GM19395 (cell line): Measurements from ENCODE around the gene SPATA45.

Source experiments
- ATAC-seq: cut with Tn5 transposase; IDR thresholded peaks from one replicate; pipeline ENCODE4 v1.9.1; 2021; ENCODE audit warnings: mild to moderate bottlenecking, moderate library complexity; ENCODE audit not compliant: unreplicated experiment

The SPATA45 gene

DNA sequence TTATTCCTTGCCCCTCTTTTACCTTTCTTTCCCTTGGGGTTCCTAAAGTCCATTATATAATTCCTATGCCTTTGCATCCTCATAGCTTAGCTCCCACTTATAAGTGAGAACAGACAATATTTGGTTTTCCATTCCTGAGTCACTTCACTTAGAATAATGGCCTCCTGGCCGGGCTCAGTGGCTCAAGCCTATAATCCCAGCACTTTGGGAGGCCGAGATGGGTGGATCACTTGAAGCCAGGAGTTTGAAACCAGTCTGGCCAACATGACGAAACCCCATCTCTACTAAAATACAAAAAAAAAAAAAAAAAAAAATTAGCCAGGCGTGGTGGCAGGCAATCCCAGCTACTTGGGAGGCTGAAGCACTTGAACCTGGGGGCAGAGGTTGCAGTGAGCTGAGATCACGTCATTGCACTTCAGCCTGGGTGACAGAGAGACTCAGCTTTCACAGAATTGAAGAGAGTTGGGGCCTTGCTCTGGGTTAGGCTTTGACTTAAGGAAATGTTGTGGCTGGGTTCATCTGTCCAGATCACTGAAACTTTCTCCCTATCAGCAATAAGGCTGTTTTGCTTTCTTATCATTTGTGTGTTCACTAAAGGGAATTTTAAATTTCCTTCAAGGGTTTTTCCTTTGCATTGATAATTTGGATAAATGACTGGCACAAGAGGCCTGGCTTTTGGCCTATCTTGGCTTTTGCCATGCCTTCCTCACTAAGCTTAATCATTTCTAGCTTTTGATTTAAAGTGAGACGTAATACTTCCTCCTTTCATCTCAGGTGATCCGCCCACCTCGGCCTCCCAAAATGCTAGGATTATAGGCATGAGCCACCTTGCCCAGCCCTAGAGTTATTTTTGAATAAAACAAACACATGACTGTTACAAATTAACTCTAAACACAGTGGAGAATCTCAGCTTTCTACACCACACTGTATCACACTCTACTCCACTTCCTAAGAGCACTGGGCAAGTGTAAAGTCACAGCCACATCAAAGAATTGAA, 13.9 kb downstream of the SPATA45 start:
- ATAC-seq, result peak; percentile 91

DNA sequence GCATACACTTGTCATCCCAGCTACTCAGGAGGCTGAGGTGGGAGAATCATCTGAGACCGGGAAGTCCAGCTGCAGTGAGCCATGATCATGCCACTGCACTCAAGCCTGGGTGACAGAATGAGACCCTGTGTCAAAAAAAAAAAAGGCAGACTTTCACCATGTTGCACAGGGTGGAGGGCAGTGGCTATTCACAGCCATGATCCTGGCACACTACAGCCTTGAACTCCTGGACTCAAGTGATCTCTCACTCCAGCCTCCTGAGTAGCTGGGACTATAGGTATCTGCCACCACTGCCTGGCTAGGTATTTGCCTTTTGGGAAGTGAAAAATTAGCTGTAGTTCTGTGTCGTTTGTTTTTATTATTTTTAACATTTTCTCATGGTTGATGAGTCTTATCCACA, 19.1 kb downstream of the SPATA45 start:
- ATAC-seq, result no peak

- no peak for ATAC-seq
Measured at GRCh38 chr1:212827831-212828278, 19.6 kb downstream of the SPATA45 start.

- no peak for ATAC-seq
Measured at GRCh38 chr1:212827171-212827776, 20.2 kb downstream of the SPATA45 start.

- no peak for ATAC-seq
Measured at GRCh38 chr1:212825798-212826452, 21.5 kb downstream of the SPATA45 start.

GRCh38 chr1:212824201-212824600, 23.2 kb downstream of the SPATA45 start:
- no peak for ATAC-seq

DNA sequence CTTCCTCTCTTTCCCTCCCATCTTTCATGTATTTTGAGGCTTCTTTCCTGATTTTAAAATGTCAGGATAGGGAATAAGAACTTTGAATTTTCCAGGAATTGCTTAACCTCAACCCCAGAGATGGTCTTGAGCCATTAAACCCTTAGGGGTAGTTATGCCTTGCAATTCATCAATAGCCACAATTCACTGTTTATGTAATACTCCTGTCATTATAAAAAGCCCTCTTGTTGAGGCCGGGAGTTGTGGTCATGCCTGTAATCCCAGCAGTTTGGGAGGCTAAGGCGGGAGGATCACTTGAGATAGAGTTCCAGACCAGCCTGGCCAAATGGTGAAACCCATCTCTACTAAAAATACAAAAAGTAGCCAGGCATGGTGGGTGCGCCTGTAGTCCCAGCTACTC, 24.5 kb downstream of the SPATA45 start:
- no peak for ATAC-seq

GRCh38 chr1:212820969-212821368, 26.5 kb downstream of the SPATA45 start:
- no peak for ATAC-seq

- ATAC-seq, result peak; percentile 67
Measured at GRCh38 chr1:212819726-212820125, 27.7 kb downstream of the SPATA45 start.

DNA sequence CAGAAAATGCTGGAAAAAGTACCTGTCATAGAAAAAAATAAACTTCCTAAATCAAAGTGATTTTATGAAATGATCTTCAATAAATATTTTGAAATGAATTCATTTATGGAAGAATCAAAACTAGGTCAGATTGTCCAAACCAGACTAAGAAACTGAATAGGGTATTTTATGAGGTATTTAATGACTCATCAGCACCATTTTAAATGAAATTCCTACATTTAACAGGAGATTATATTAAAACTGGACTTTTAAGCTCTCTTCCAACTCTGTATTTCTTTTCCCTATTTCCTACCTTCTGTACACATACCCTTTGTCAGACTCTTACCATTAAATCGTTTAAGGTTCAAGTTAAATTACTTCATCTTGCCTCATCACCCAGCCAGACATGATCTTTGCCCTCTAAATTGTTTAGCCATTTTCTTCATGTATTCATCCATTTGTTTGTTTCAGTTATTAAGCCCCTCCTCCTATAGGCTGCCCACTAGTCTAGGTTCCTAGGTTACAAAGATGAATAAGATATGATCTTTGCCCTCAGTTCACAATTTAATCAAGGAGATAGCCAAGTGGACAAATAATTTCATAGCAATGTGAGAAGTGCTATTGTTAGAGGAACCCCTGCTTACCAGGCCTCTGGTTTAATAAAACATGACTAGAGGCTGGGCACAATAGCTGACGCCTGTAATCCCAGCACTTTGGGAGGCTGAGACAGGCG, 30.7 kb downstream of the SPATA45 start:
- ATAC-seq, result no peak

GRCh38 chr1:212814537-212815334, 32.7 kb downstream of the SPATA45 start:
- ATAC-seq, result no peak

- ATAC-seq, result no peak
Measured at GRCh38 chr1:212805767-212806166, 41.7 kb downstream of the SPATA45 start.

- no peak for ATAC-seq
Measured at GRCh38 chr1:212797681-212798080, 49.8 kb downstream of the SPATA45 start.

- ATAC-seq, result peak; percentile 89
Measured at GRCh38 chr1:212794561-212795014, 52.9 kb downstream of the SPATA45 start.

GRCh38 chr1:212792396-212792908, 55.0 kb downstream of the SPATA45 start:
- ATAC-seq, result no peak

GRCh38 chr1:212791676-212792395, 55.6 kb downstream of the SPATA45 start, which contains the start of the genes NSL1 and TATDN3:
Gene NSL1 (minus strand): TSS chr1:212791777. CDS start chr1:212791763, 14 bp downstream.
Gene TATDN3 (plus strand): TSS chr1:212791894. CDS start chr1:212791922, 28 bp downstream.
- ATAC-seq, result peak; percentile 64

DNA sequence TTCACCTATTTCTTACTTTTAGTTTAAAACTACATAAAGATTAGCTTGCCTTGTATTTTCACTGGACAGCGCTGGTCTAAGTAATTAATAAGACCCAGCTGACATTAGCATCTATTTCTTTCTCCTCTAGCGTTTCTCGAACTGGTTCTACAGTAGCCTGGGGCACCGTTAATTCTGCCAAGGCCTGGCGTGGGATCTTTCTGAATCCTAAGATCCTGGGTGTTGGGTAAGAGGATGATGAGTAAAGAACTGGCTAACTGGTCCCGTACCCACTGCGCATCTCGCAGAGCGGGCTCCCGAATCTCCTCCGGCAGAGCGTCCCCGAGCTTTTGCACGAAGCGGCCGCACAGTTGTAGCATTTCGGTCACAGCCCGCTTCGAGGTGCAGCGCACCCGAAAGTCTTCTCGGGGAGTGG, 56.2 kb downstream of the SPATA45 start:
- peak; percentile 24 for ATAC-seq

DNA sequence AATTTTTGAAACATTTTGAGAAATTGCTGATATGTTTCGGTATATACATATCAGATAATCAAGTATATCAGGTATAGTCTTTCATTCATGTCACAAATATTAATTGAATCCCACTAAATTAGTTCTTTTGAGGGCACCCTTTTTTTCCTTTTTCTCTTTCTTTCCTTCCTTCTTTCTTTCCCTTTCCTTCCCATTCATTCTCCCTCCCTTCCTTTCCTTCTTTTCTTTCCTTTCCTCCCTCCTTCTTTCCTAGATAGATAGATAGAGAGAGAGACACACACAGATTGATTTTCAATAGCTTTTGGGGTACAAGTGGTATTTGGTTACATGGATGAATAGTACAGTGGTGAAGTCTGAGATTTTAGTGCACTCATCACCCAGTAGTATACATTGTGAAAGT, 61.6 kb downstream of the SPATA45 start:
- no peak for ATAC-seq

DNA sequence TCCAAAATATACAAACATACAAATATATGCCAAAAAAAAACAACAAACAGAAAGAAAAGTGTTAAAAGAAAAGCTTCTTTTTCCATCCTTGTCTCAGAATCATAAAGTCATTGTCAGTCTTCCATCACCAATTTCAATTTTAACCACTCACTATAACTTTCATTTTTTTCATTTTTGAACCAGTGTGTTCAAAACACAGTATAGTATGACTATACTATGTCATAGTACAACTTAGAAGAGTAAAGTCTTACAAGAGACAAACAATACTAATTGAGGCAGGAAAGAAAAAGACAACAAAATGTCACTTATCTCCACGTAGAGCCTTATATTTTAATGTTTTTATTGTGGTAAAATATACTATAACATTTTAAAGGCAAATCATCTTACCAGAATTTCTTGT, 63.5 kb downstream of the SPATA45 start:
- ATAC-seq, result no peak
